ENCODE measurements around the gene GNAI1.

GNAI1 gene

DNA sequence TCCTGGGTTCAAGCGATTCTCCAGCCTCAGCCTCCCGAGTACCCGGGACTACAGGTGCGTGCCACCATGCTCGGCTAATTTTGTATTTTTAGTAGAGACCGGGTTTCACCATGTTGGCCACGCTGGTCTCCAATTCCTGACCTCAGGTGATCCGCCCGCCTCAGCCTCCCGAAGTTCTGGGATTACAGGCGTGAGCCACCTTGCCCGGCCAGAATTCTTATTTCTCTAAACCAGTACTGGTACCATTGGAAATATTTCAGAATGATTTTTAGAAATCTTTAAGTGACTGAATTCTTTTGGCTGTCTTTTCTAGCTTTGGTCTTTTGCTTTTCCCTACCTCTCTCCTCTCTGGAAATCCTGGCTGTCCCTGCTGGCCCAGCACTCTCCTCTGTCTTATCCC lies 2.8 kb downstream of the GNAI1 start:
- no peak overlapping the region for H3K4me3 ChIP-seq (ENCODE audit: low read depth, low read length)
- TF ChIP-seq, protein P1, sequence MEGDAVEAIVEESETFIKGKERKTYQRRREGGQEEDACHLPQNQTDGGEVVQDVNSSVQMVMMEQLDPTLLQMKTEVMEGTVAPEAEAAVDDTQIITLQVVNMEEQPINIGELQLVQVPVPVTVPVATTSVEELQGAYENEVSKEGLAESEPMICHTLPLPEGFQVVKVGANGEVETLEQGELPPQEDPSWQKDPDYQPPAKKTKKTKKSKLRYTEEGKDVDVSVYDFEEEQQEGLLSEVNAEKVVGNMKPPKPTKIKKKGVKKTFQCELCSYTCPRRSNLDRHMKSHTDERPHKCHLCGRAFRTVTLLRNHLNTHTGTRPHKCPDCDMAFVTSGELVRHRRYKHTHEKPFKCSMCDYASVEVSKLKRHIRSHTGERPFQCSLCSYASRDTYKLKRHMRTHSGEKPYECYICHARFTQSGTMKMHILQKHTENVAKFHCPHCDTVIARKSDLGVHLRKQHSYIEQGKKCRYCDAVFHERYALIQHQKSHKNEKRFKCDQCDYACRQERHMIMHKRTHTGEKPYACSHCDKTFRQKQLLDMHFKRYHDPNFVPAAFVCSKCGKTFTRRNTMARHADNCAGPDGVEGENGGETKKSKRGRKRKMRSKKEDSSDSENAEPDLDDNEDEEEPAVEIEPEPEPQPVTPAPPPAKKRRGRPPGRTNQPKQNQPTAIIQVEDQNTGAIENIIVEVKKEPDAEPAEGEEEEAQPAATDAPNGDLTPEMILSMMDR (IDR thresholded peaks at IDR 0.05; ENCODE audit: low read depth, low read length, missing control alignments) = no peak
- DNase-seq (ENCODE audit: low read depth) = no peak

DNA sequence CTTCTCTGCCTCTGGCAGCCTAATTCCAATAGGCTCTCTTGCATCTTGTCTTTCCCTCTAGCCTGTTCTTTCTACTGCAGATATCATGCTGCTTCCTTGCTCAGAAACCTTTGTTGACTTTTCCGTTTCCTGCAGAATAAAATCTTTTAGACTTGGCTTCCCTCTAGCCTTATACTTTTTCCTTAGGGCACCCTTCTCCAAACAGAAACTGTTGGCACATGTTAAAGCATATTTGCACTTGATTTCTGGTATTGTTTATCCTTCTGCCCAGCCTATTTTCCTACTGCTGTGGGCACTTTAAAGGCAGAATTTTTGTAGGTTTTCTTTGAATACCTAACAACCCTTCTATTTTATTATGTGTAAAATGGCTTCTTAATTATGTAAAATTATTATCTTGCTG lies 4.6 kb downstream of the GNAI1 start:
- no peak for DNase-seq (ENCODE audit: low read depth)
- H3K4me3 ChIP-seq (ENCODE audit: low read depth, low read length) = no peak overlapping the region
- TF ChIP-seq, protein P1 (IDR thresholded peaks at IDR 0.05; ENCODE audit: low read depth, low read length, missing control alignments) = no peak

DNA sequence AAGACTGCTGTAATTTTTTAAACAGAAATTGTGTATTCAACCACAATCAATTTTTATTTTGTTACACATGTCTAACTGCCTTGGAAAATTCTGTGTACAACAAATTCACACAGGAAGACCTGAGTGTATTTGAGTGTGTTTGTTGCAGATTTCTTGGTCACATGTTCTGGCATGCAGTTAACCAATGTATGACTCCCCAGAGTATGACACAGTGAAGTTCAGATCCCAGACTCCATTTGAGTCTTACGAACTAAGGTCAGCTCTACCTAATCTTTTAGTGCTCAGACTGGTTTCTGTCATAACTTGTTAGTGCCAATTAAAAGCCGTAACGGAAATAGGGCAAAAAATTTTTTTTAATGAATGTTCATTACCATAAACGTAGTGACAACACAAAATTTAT lies 5.8 kb downstream of the GNAI1 start:
- no peak for DNase-seq (ENCODE audit: low read depth)
- TF ChIP-seq, protein P1 (IDR thresholded peaks at IDR 0.05; ENCODE audit: low read depth, low read length, missing control alignments) = no peak
- H3K4me3 ChIP-seq (ENCODE audit: low read depth, low read length) = no peak overlapping the region

- no peak for DNase-seq (ENCODE audit: low read depth)
- TF ChIP-seq, protein P1 (IDR thresholded peaks at IDR 0.05; ENCODE audit: low read depth, low read length, missing control alignments) = no peak
- H3K4me3 ChIP-seq (ENCODE audit: low read depth, low read length) = no peak overlapping the region
Observed at GRCh38 chr7:80141376-80141775, 6.7 kb downstream of the GNAI1 start.

DNA sequence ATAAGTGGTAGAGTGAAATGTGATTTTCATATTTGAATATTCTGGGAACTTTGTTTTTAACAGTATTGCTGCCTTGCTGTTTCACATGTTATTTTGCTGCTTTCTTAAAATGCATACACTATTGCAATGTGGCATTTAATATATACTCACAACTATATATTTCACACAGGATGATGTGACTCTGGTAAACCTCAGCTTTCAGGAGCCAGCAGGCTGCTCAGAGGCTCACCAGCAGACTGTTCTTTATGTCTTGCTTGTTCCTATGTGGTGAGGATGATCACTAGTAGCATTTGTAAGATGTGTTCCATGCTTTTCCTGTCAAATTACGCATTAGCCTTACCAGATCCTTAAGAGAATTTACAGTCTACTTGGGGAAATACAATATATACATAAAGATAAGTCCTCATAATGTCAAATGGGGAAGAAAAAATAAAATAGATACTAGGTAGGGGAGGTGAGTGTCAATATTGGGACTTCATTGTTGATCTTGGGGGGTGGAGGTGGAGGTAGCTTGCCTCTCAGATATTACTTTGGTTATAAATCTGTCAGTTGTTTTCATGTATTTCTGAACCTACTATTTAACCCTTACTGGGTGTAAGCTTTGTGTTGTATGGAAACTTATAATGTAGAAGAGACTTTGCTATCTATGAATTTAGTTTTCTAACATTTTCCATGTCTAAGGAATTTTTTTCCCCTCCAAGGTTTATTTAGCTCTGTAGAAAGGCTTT lies 8.4 kb downstream of the GNAI1 start:
- no peak for DNase-seq (ENCODE audit: low read depth)
- TF ChIP-seq, protein P1 (IDR thresholded peaks at IDR 0.05; ENCODE audit: low read depth, low read length, missing control alignments) = no peak
- H3K4me3 ChIP-seq (ENCODE audit: low read depth, low read length) = no peak overlapping the region

DNA sequence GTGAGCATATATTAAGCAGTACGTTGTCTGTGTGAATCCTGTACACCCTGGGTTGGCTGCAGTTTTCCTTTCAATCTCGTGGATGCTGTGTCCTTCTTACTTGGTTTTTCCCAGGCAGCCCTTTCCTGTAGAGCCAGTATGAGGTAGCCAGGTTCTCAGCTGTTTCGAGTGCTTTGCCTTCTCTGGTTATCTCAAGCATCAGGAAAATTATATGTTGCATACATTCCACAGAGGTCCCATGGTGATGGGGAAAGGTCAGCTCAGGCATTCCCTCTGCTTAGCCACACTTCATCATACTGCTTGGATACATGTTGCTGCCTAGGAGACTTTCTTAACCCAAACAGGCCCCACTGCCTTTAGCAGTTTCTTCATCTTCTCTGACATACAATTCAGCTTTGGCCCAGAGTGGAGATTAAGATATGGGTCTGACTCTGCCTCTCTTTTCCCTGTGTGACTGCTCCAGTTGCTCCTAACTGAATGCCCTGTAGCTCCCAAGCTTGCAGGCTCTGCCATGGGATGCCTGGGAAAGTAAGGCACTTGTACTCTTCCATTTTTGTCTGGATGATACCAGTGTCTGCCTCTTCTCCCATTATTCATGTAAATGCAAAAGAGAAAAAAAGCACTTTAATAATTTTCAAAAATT lies 11.3 kb downstream of the GNAI1 start:
- H3K4me3 ChIP-seq (ENCODE audit: low read depth, low read length) = no peak overlapping the region
- TF ChIP-seq, protein P1 (IDR thresholded peaks at IDR 0.05; ENCODE audit: low read depth, low read length, missing control alignments) = no peak
- no peak for DNase-seq (ENCODE audit: low read depth)
